Karpas-422 (cell line): Measurements from ENCODE around the gene RPS19. TPM values are rescaled to one million over a fixed set of nuclear protein-coding genes. Genes with fewer than 3 reads are reported as not detected.

Experiments used
- DNase-seq: peaks from one replicate; pipeline ENCODE4 v3.0.0-alpha.2; 2015
- H2AFZ ChIP-seq: fragments of 200-600 bp; sonication (generic); 2 replicates; pipeline ENCODE4 v1.6.1; 2014; ENCODE audit warnings: antibody characterized with exemption, low read length, mixed read lengths
- H3K27ac ChIP-seq: fragments of 200-600 bp; sonication (generic); 2 replicates; pipeline ENCODE4 v1.5.1; 2014; ENCODE audit warnings: mild to moderate bottlenecking, low read length, moderate library complexity
- H3K27me3 ChIP-seq: fragments of 200-600 bp; sonication (generic); 2 replicates; pipeline ENCODE4 v1.6.1; 2014; ENCODE audit warnings: low read length, mixed read lengths
- H3K36me3 ChIP-seq: fragments of 200-600 bp; sonication (generic); 2 replicates; pipeline ENCODE4 v1.6.1; 2014; ENCODE audit warnings: low read length, mixed read lengths; ENCODE audit not compliant: insufficient read depth
- H3K4me1 ChIP-seq: fragments of 200-600 bp; sonication (generic); 2 replicates; pipeline ENCODE4 v1.6.1; 2014; ENCODE audit warnings: mild to moderate bottlenecking, low read length, mixed read lengths
- H3K4me2 ChIP-seq: fragments of 200-600 bp; sonication (generic); 2 replicates; pipeline ENCODE4 v1.6.1; 2014; ENCODE audit warnings: low read length, low read depth, mild to moderate bottlenecking; ENCODE audit not compliant: poor library complexity, severe bottlenecking
- H3K4me3 ChIP-seq: fragments of 200-600 bp; sonication (generic); 2 replicates; pipeline ENCODE4 v1.5.1; 2014; ENCODE audit warnings: mild to moderate bottlenecking, antibody characterized with exemption, low read length, mixed read lengths
- H3K79me2 ChIP-seq: fragments of 200-600 bp; sonication (generic); 2 replicates; pipeline ENCODE4 v1.6.1; 2014; ENCODE audit warnings: mild to moderate bottlenecking, low read length, mixed read lengths
- H3K9ac ChIP-seq: fragments of 200-600 bp; sonication (generic); 2 replicates; pipeline ENCODE4 v1.6.0; 2014; ENCODE audit warnings: low read length
- H3K9me2 ChIP-seq: fragments of 200-600 bp; sonication (generic), shearing (Covaris generic); replicated peaks from 2 replicates; pipeline ENCODE4 v1.6.0; 2014; ENCODE audit warnings: mild to moderate bottlenecking, low read length, moderate library complexity; ENCODE audit not compliant: insufficient read depth
- H3K9me3 ChIP-seq: fragments of 300-700, 200-600 bp; sonication (generic); 2 replicates; pipeline ENCODE4 v1.6.1; 2014; ENCODE audit warnings: low read length, mixed read lengths
- H4K20me1 ChIP-seq: fragments of 200-600 bp; sonication (generic); 2 replicates; pipeline ENCODE4 v1.6.1; 2014; ENCODE audit warnings: mild to moderate bottlenecking, antibody characterized with exemption, low read length, low read depth; ENCODE audit not compliant: insufficient read depth
- total RNA-seq: library from RNA; depleted of rRNA; stranded (reverse); fragments of >200 nt; shearing (Covaris generic); gene quantifications from 2 replicates; pipeline ENCODE4 v1.2.3, GENCODE V29; 2014; ENCODE audit warnings: low replicate concordance

RPS19 gene
- total RNA-seq, 1 experiment from 2014 or later: 2,482 TPM

DNA sequence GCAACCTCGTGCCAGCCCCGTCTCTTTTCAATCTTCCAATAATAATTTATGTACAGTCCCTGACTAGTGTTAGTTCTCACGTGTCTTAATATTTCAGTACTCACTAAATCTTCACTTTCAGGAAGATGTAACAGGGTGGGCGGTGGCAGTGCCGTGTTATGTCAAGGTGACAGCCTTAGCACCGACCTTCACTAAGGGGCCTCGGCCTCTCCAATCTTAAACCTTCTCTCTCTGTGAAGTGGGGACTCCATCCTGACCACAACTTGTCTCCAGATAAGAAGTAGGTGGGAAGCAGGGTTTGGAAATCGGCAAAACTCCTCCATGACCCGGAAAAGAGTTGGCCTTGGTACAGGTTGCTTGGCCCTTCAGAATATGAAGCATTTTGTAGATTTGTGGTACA, 1.8 kb downstream of the RPS19 start:
- peaks cover 47% of the 10 kb centered on the region for H3K4me1 ChIP-seq
- peaks cover 47% of the 10 kb centered on the region for H3K36me3 ChIP-seq
- no peak overlapping the region for H2AFZ ChIP-seq
- no peaks in the 10 kb centered on the region for H3K9me3 ChIP-seq
- peak overlapping the region; percentile 81 for H3K4me2 ChIP-seq
- peaks cover 45% of the 10 kb centered on the region for H3K79me2 ChIP-seq
- peak overlapping the region; percentile 89 for H3K27ac ChIP-seq
- peak overlapping the region; percentile 100 for H3K9ac ChIP-seq
- DNase-seq: no peak
- no peaks in the 10 kb centered on the region for H3K9me2 ChIP-seq
- peaks cover 48% of the 10 kb centered on the region; the same call in 1 of the 2 replicates for H4K20me1 ChIP-seq
- H3K4me3 ChIP-seq: peak overlapping the region; percentile 96; the same call in 1 of the 2 replicates
- H3K27me3 ChIP-seq: no peaks in the 10 kb centered on the region

DNA sequence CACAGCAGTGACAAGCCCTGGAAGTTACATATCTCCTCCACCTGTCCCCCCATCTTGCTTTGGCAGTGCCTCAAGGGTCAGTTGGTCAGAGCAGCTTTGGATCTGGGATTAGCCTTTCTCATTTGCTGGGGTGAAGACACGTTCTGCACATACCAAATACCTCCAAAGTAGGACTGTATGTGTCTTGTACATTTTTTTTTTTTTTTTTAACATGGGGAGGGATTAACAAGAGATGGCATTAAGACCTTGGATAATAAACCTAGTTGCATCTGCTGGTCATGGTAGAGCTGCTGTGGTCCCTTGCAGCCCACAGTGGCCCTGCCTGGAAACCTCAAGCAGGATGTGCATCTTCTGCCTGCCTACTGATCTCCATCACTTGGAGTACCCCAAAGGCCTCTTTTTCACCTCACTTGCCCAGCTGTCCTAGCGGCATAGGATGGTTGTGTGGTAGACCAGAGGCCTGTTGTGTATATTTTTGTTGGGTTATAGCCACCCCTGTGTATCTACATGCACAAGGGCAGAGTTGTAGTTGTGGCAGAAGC, 2.5 kb downstream of the RPS19 start:
- no peaks in the 10 kb centered on the region for H3K9me3 ChIP-seq
- peaks cover 45% of the 10 kb centered on the region for H3K79me2 ChIP-seq
- H3K9ac ChIP-seq: peak overlapping the region; percentile 100; the same call in 1 of the 2 replicates
- no peaks in the 10 kb centered on the region for H3K9me2 ChIP-seq
- peak overlapping the region; percentile 89 for H3K27ac ChIP-seq
- H3K4me2 ChIP-seq: peak overlapping the region; percentile 81
- no peak for DNase-seq
- H3K4me3 ChIP-seq: no peak overlapping the region; the same call in 1 of the 2 replicates
- peaks cover 47% of the 10 kb centered on the region for H3K36me3 ChIP-seq
- peaks cover 47% of the 10 kb centered on the region for H3K4me1 ChIP-seq
- H3K27me3 ChIP-seq: no peaks in the 10 kb centered on the region
- H4K20me1 ChIP-seq: peaks cover 49% of the 10 kb centered on the region; the same call in 1 of the 2 replicates
- H2AFZ ChIP-seq: no peak overlapping the region

DNA sequence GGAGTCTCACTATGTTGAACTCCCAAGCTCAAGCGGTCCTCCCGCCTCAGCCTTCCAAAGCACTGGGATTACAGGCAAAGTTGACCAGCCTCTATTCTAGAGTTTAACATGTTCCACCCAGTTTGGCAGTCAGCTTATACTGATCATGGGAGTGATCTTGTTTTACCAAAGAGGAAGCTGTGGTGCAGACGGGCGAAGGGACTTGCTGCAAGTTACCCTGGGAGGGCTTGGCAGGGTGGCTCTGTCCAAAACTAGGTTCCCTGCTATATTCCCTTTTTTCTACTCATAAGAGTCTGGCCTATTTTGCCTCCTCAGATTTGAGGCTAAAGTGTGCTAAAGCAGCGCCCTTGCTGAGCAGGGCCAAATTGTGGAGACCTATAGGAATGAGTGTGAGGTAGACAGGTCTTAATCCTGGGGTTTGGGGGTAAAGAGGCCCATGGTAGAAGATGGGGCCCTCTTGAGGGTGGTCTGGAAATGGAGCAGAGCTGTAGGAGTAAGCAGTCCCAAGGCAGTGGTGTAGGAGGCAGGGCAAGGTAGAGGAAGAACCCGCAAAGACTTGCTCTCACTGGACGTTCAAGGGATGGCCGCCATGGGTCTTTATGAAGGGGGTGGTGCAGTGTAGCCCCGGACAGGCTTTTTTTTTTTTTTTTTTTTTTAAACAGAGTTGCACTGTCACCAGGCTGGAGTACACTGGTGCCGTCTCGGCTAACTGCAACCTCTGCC, 3.3 kb downstream of the RPS19 start:
- Histone ChIP-seq H3K4me1 (peaks cover 47% of the 10 kb centered on the region), H3K27me3 (no peaks in the 10 kb centered on the region), H4K20me1 (peaks cover 57% of the 10 kb centered on the region; the same call in 1 of the 2 replicates), H3K79me2 (peaks cover 45% of the 10 kb centered on the region), H3K4me3 (no peak overlapping the region), H3K4me2 (peak overlapping the region; percentile 81), H2AFZ (no peak overlapping the region), H3K9me2 (no peaks in the 10 kb centered on the region), H3K36me3 (peaks cover 56% of the 10 kb centered on the region), H3K27ac (no peak overlapping the region), H3K9ac (no peak overlapping the region), H3K9me3 (no peaks in the 10 kb centered on the region)
- DNase-seq: no peak

DNA sequence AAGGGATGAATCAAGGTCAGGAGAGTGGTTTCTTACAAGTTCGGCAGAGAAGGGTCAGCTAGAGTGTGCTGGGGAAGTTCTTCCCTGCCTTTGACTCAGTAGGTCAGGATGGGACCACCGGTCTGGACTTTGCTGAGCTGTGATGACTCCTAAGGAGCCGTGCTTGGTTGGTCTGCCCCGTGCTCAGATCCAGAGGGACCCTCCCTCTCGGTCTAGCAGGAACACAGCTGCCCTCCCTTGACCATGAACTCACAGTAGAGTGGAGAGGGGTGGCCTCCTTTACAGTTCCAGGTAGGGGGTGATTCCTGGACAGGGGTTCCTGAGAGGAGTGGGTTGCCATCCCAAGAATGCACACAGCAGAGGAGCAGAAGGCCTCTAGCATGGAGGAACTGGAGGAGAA, 4.3 kb downstream of the RPS19 start:
- no peaks in the 10 kb centered on the region for H3K27me3 ChIP-seq
- 0 out of 2 replicates have a peak overlapping the region, but pooled peaks have one; percentile 12 for H3K27ac ChIP-seq
- H3K4me1 ChIP-seq: peaks cover 41% of the 10 kb centered on the region
- peaks cover 66% of the 10 kb centered on the region for H3K36me3 ChIP-seq
- H4K20me1 ChIP-seq: peaks cover 60% of the 10 kb centered on the region; the same call in 1 of the 2 replicates
- no peaks in the 10 kb centered on the region for H3K9me2 ChIP-seq
- H3K79me2 ChIP-seq: peaks cover 45% of the 10 kb centered on the region
- H3K9ac ChIP-seq: no peak overlapping the region
- H3K9me3 ChIP-seq: no peaks in the 10 kb centered on the region
- H3K4me2 ChIP-seq: no peak overlapping the region
- DNase-seq: no peak
- no peak overlapping the region for H2AFZ ChIP-seq
- no peak overlapping the region for H3K4me3 ChIP-seq

DNA sequence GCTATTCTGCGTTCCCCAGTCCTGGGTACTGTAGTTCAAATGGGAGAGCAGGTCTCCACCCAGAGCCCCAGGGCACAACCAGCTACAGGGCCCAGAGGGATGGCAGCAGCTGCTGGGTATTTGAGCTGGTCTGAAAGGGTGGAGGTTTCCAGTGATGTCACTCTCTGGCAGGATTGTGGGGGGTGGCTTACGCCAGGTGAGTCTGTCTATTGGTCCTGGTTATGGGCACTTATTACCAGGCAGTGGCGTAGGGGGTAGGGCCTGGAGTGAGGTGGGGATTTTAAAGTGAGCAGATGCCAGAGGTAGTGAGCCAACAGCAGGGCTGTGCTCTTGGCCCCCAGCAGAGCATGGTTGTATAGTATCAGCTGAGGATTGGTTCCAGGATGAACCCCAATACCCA, 6.2 kb downstream of the RPS19 start:
- Histone ChIP-seq H4K20me1 (peaks cover 50% of the 10 kb centered on the region; the same call in 1 of the 2 replicates), H3K9me2 (no peaks in the 10 kb centered on the region), H2AFZ (no peak overlapping the region), H3K27ac (no peak overlapping the region), H3K36me3 (peaks cover 70% of the 10 kb centered on the region), H3K9me3 (no peaks in the 10 kb centered on the region), H3K4me1 (peaks cover 39% of the 10 kb centered on the region), H3K79me2 (peaks cover 32% of the 10 kb centered on the region), H3K27me3 (no peaks in the 10 kb centered on the region), H3K4me2 (no peak overlapping the region), H3K4me3 (no peak overlapping the region), H3K9ac (no peak overlapping the region)
- no peak for DNase-seq

DNA sequence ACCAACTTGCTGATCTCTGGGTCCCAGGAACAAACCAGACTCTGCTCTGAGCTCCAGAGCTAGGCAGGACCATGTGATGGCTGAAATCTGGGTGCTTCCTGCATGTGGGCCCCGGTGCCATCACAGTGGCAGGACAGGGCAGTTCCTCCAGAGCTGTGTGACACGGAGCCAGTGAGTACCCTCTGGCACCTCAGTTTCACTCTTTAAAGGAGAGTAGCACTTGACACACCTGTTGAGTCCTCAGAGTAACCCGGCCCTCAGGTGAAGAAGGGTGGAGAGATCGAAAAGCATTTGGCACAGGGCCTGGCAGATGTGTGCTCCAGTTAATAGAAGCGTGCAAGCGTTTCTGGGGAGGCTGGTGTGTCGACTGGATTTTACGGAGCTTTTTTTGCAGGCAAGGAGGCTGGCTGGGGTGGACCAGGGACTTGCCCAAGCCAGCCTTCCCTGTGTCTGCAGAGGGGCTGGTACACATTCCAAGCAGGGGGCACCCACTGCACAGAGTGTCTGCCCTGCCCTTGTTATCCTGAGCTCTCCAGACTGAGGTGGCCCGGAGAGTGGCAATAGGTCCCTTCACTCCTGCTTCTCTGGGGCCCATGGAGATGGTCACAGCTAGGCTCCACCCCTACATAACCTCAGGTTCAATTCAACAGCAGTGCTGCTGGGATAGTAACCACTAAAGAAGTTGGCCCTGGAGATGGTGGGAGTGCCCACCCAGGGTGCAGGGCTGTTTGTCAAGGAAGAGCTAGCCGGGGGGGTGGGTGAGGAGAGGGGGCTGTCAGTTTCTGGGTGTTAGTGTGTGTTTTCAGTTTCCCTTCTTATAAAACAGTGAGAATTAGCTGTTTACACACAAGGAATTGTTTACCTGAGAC, 8.3 kb downstream of the RPS19 start:
- H3K27me3 ChIP-seq: no peaks in the 10 kb centered on the region
- no peak overlapping the region for H3K4me3 ChIP-seq
- peaks cover 31% of the 10 kb centered on the region; the same call in 1 of the 2 replicates for H4K20me1 ChIP-seq
- H3K36me3 ChIP-seq: peaks cover 55% of the 10 kb centered on the region
- peaks cover 12% of the 10 kb centered on the region for H3K79me2 ChIP-seq
- DNase-seq: no peak
- H3K4me1 ChIP-seq: peaks cover 18% of the 10 kb centered on the region
- no peak overlapping the region for H3K27ac ChIP-seq
- H3K4me2 ChIP-seq: no peak overlapping the region
- H3K9me2 ChIP-seq: no peaks in the 10 kb centered on the region
- H2AFZ ChIP-seq: no peak overlapping the region
- no peak overlapping the region for H3K9ac ChIP-seq
- no peaks in the 10 kb centered on the region for H3K9me3 ChIP-seq

DNA sequence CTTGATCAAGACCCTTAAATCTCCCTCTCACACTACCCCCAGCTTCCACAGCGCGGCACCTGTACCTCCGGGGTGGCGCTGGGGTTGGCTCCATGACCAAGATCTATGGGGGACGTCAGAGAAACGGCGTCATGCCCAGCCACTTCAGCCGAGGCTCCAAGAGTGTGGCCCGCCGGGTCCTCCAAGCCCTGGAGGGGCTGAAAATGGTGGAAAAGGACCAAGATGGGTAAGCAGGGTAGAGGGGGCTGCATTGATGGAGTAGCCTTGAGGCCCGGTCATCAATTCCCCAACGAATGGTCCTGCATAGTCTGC, 8.9 kb downstream of the RPS19 start:
- Histone ChIP-seq H3K27me3 (no peaks in the 10 kb centered on the region), H3K4me3 (no peak overlapping the region), H3K27ac (no peak overlapping the region), H3K36me3 (peaks cover 51% of the 10 kb centered on the region), H3K79me2 (peaks cover 9% of the 10 kb centered on the region), H3K9ac (no peak overlapping the region), H3K4me2 (no peak overlapping the region), H3K4me1 (peaks cover 16% of the 10 kb centered on the region), H4K20me1 (peaks cover 29% of the 10 kb centered on the region; the same call in 1 of the 2 replicates), H3K9me2 (no peaks in the 10 kb centered on the region), H2AFZ (no peak overlapping the region), H3K9me3 (no peaks in the 10 kb centered on the region)
- DNase-seq: no peak
